MM.1S (cell line): ENCODE data around the gene KRT37.

ENCODE experiments used
- DNase-seq: peaks from one replicate; pipeline ENCODE4 v3.0.0-alpha.2; 2015
- H2AFZ ChIP-seq: fragments of 300-600 bp; sonication (generic); 2 replicates; pipeline ENCODE4 v1.6.0; 2016; ENCODE audit warnings: antibody characterized with exemption, low read length
- H3F3A ChIP-seq: fragments of 300-600 bp; sonication (generic); 2 replicates; pipeline ENCODE4 v1.6.1; 2016; ENCODE audit warnings: mild to moderate bottlenecking, antibody characterized with exemption, low read length, moderate library complexity, mixed read lengths; ENCODE audit not compliant: insufficient read depth
- H3K27ac ChIP-seq: fragments of 300-600 bp; sonication (generic); 2 replicates; pipeline ENCODE4 v1.5.1; 2016; ENCODE audit warnings: mild to moderate bottlenecking, low read length
- H3K27me3 ChIP-seq: fragments of 300-600 bp; sonication (generic); replicated peaks from 2 replicates; pipeline ENCODE4 v1.6.0; 2016; ENCODE audit warnings: low read length; ENCODE audit not compliant: insufficient read depth
- H3K36me3 ChIP-seq: fragments of 300-600 bp; sonication (generic); replicated peaks from 2 replicates; pipeline ENCODE4 v1.6.1; 2016; ENCODE audit warnings: mild to moderate bottlenecking, low read length, mixed read lengths; ENCODE audit not compliant: insufficient read depth
- H3K4me1 ChIP-seq: fragments of 300-600 bp; sonication (generic); 2 replicates; pipeline ENCODE4 v1.6.1; 2016; ENCODE audit warnings: low read length, mixed read lengths
- H3K4me2 ChIP-seq: fragments of 300-600 bp; sonication (generic); 2 replicates; pipeline ENCODE4 v1.6.0; 2016; ENCODE audit warnings: low read depth, low read length
- H3K4me3 ChIP-seq: fragments of 300-600 bp; sonication (generic); 2 replicates; pipeline ENCODE4 v1.5.1; 2016; ENCODE audit warnings: low read length, mixed read lengths
- H3K79me2 ChIP-seq: fragments of 300-600 bp; sonication (generic); 2 replicates; pipeline ENCODE4 v1.6.1; 2016; ENCODE audit warnings: mixed run types, low read length, mixed read lengths
- H3K9ac ChIP-seq: fragments of 300-600 bp; sonication (generic); 2 replicates; pipeline ENCODE4 v1.6.1; 2016; ENCODE audit warnings: low read length, mixed read lengths
- H3K9me2 ChIP-seq: fragments of 300-600 bp; sonication (generic); replicated peaks from 2 replicates; pipeline ENCODE4 v1.6.1; 2016; ENCODE audit warnings: mild to moderate bottlenecking, low read length, mixed read lengths; ENCODE audit not compliant: insufficient read depth
- H3K9me3 ChIP-seq: fragments of 300-600 bp; sonication (generic); replicated peaks from 2 replicates; pipeline ENCODE4 v1.6.1; 2016; ENCODE audit warnings: mild to moderate bottlenecking, low read length, mixed read lengths; ENCODE audit not compliant: insufficient read depth
- H4K20me1 ChIP-seq: fragments of 300-600 bp; sonication (generic); 2 replicates; pipeline ENCODE4 v1.6.1; 2016; ENCODE audit warnings: mild to moderate bottlenecking, low read length, moderate library complexity, mixed read lengths; ENCODE audit not compliant: insufficient read depth
- CTCF ChIP-seq: fragments of 300-600 bp; sonication (generic); IDR thresholded peaks from 2 replicates; pipeline ENCODE4 v1.5.1; 2016; ENCODE audit warnings: antibody characterized with exemption, low read length, mixed read lengths
- EZH2 ChIP-seq: fragments of 300-600 bp; sonication (generic); optimal IDR thresholded peaks from 2 replicates; pipeline ENCODE3; 2017; ENCODE audit warnings: low read depth, mild to moderate bottlenecking, antibody characterized with exemption, low read length, mixed read lengths
- EZH2phosphoT487 ChIP-seq: fragments of 300-600 bp; sonication (generic); IDR thresholded peaks from 2 replicates; pipeline ENCODE4 v1.6.1; 2018; ENCODE audit warnings: antibody characterized with exemption, low read length

Gene KRT37

GRCh38 chr17:41424111-41424635 is at the start of gene KRT37:
TSS of gene KRT37 (minus strand) at chr17:41424585. CDS start at chr17:41424523, 62 bp downstream.
- DNase-seq, result no peak
- no peaks in the 10 kb centered on the region for H4K20me1 ChIP-seq
- TF ChIP-seq CTCF (no peak), EZH2 (no peak), EZH2phosphoT487 (no peak)

DNA sequence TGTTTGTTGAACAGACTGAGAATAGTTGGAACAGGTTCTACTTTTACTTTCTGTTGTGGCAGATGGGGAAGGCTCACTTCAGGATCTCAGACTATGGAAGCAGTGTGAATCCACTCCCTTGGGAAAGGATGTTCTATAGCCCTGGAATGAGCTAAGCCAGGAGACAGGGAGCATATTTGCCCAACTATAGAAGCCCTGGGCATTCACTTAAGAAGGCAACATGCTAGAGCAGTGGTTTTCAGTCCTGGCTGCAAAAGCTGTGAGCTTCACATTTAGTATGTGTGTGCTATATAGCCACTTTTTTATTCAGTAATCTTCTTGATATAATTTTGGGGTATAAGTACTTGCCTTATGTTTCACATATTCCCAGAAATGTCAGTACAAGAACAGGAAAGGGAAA is 44.0 kb upstream of the KRT37 start:
- no peaks in the 10 kb centered on the region for H3K9me2 ChIP-seq

More at GRCh38 chr17:41424111-41424635, at the start of gene KRT37:
- no peak within 1 kb of the TSS for H3K9ac ChIP-seq
- H3K4me1 ChIP-seq, result no peaks in the 10 kb centered on the region
- no peaks in the 10 kb centered on the region for H3K9me3 ChIP-seq
- H3K27me3 ChIP-seq, result no peaks in the 10 kb centered on the region
- no peak within 1 kb of the TSS for H2AFZ ChIP-seq
- H3F3A ChIP-seq, result no peaks in the 10 kb centered on the region
- H3K36me3 ChIP-seq, result no peaks in the 10 kb centered on the region
- no peaks in the 10 kb centered on the region for H3K9me2 ChIP-seq
- H3K4me2 ChIP-seq, result no peak within 1 kb of the TSS
- no peak within 1 kb of the TSS for H3K4me3 ChIP-seq
- H3K27ac ChIP-seq, result no peak within 1 kb of the TSS
- H3K79me2 ChIP-seq, result no peaks in the 10 kb centered on the region

DNA sequence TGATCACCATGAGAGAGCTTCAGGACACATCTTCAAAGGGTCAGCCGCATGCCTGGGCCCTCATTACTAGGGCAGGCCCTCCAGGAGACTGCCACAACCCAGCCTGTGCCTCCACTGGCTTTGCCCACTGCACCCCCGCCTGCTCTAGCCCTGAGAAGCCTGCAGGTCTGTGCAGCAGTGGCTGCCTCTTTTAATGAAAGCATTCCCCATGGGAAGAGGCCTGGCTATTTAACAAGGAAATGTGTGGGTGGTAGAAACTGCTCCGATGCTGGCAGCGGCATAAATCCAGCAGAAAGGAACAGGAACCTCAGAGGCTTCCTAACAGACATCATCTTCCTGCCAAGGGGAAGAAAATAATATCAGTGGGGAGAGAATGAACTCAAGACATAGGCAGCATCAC is 43.2 kb upstream of the KRT37 start:
- Histone ChIP-seq H3K4me3 (no peak overlapping the region), H4K20me1 (no peaks in the 10 kb centered on the region), H3K9me2 (no peaks in the 10 kb centered on the region), H2AFZ (no peak overlapping the region), H3K4me1 (no peaks in the 10 kb centered on the region), H3F3A (no peaks in the 10 kb centered on the region), H3K27ac (no peak overlapping the region), H3K4me2 (no peak overlapping the region), H3K27me3 (0 out of 2 replicates have a peak, but pooled peaks cover 4% of the 10 kb centered on the region), H3K36me3 (no peaks in the 10 kb centered on the region), H3K9ac (no peak overlapping the region), H3K9me3 (no peaks in the 10 kb centered on the region), H3K79me2 (no peaks in the 10 kb centered on the region)
- TF ChIP-seq CTCF (no peak), EZH2phosphoT487 (no peak), EZH2 (no peak)
- no peak for DNase-seq

More for the DNA sequence above, 44.0 kb upstream of the KRT37 start:
- H4K20me1 ChIP-seq, result no peaks in the 10 kb centered on the region
- no peak overlapping the region for H3K27ac ChIP-seq
- 0 out of 2 replicates have a peak, but pooled peaks cover 4% of the 10 kb centered on the region for H3K27me3 ChIP-seq
- no peak for DNase-seq
- H3K36me3 ChIP-seq, result no peaks in the 10 kb centered on the region
- H3K4me3 ChIP-seq, result no peak overlapping the region
- H3F3A ChIP-seq, result no peaks in the 10 kb centered on the region
- TF ChIP-seq EZH2, result no peak
- TF ChIP-seq EZH2phosphoT487, result no peak
- TF ChIP-seq CTCF, result no peak
- no peaks in the 10 kb centered on the region for H3K79me2 ChIP-seq
- no peaks in the 10 kb centered on the region for H3K9me3 ChIP-seq
- H3K4me1 ChIP-seq, result no peaks in the 10 kb centered on the region
- H3K9ac ChIP-seq, result no peak overlapping the region
- H2AFZ ChIP-seq, result no peak overlapping the region
- no peak overlapping the region for H3K4me2 ChIP-seq
